Measurements from ENCODE around the gene ZNF23. TPM values are rescaled to one million over a fixed set of nuclear protein-coding genes. Genes with fewer than 3 reads are reported as not detected.

The ZNF23 gene
- polyA plus RNA-seq, 1 experiment, result 14.8 TPM

GRCh38 chr16:71402007-71402406 lies 60.0 kb downstream of the ZNF23 start:
- CTCF ChIA-PET, result no interaction called here
- Histone ChIP-seq H3K27ac (ENCODE audit: low read depth, low read length) (no peak overlapping the region), H3K4me3 (ENCODE audit: low read depth, low read length) (no peak overlapping the region), H3K27me3 (ENCODE audit: control insufficient read depth, insufficient read depth, low read length) (no peaks in the 10 kb centered on the region), H3K9me3 (ENCODE audit: control insufficient read depth, insufficient read depth, low read length) (no peaks in the 10 kb centered on the region)
- POLR2A ChIA-PET, result no interaction called here
- DNase-seq (ENCODE audit: low read depth, low spot score), result no peak
- no peak for TF ChIP-seq CTCF (IDR thresholded peaks at IDR 0.05; ENCODE audit: low read depth, low read length)

- ChIA-PET POLR2A (no interaction called here), CTCF (interaction anchor here (1.0 kb wide), 1 partner anchor 13 kb away, joined by 4 read pairs; no protein-coding TSS in a partner anchor)
- H3K27me3 ChIP-seq (ENCODE audit: control insufficient read depth, insufficient read depth, low read length), result no peaks in the 10 kb centered on the region
- no peak overlapping the region for H3K4me3 ChIP-seq (ENCODE audit: low read depth, low read length)
- H3K9me3 ChIP-seq (ENCODE audit: control insufficient read depth, insufficient read depth, low read length), result no peaks in the 10 kb centered on the region
- H3K27ac ChIP-seq (ENCODE audit: low read depth, low read length), result no peak overlapping the region
- TF ChIP-seq CTCF (IDR thresholded peaks at IDR 0.05; ENCODE audit: low read depth, low read length), result no peak
- no peak for DNase-seq (ENCODE audit: low read depth, low spot score)
These were observed 62.1 kb downstream of the ZNF23 start for GRCh38 chr16:71399801-71400563.

Other genes with a start within 250 kb of the ZNF23 start
- gene HYDIN, start 231.5 kb downstream of the ZNF23 start, polyA plus RNA-seq (2011; rRNA removed), result 0.84 and 0.95 TPM in 2 replicates
- gene CMTR2, start 172.8 kb downstream of the ZNF23 start, polyA plus RNA-seq (2011; rRNA removed), result 21.8 and 32.7 TPM in 2 replicates
- 2.9 and 3.0 TPM in 2 replicates for gene CALB2, start 103.5 kb downstream of the ZNF23 start, polyA plus RNA-seq (2011; rRNA removed)
- gene TLE7, start 20.2 kb downstream of the ZNF23 start, polyA plus RNA-seq (2011; rRNA removed), result not detected in 2 replicates
- 1.9 and 2.0 TPM in 2 replicates for gene ZNF19, start 27.1 kb upstream of the ZNF23 start, polyA plus RNA-seq (2011; rRNA removed)
- gene CHST4, start 64.2 kb upstream of the ZNF23 start, polyA plus RNA-seq (2011; rRNA removed), result not detected in 2 replicates
- not detected in 2 replicates for gene TAT, start 114.8 kb upstream of the ZNF23 start, polyA plus RNA-seq (2011; rRNA removed)
- gene MARVELD3, start 163.9 kb upstream of the ZNF23 start, polyA plus RNA-seq (2011; rRNA removed), result not detected in 2 replicates